ENCODE measurements around the gene FAIM.

The FAIM gene

GRCh38 chr3:138646008-138646407 is 37.4 kb downstream of the FAIM start:
- H3K4me3 ChIP-seq (ENCODE audit: low read length), result no peak overlapping the region
- no peak for DNase-seq
- no peak for TF ChIP-seq EZH2 (optimal IDR thresholded peaks at IDR 0.05; ENCODE audit: low read depth, low read length)
- TF ChIP-seq EZH2phosphoT487 (IDR thresholded peaks at IDR 0.05; ENCODE audit: low read length), result no peak
- no peak for TF ChIP-seq CTCF (IDR thresholded peaks at IDR 0.05; ENCODE audit: low read length)
- H3K79me2 ChIP-seq (ENCODE audit: low read length), result no peaks in the 10 kb centered on the region
- no peaks in the 10 kb centered on the region for H3K9me2 ChIP-seq (replicated peaks; ENCODE audit: insufficient read depth, low read length)
- H3K9ac ChIP-seq (ENCODE audit: low read length), result no peak overlapping the region
- H2AFZ ChIP-seq (ENCODE audit: low read length), result no peak overlapping the region
- no peak overlapping the region for H3K4me2 ChIP-seq (ENCODE audit: low read depth, low read length)
- H3K4me1 ChIP-seq (ENCODE audit: low read length), result no peaks in the 10 kb centered on the region
- no peaks in the 10 kb centered on the region for H4K20me1 ChIP-seq (ENCODE audit: insufficient read depth, low read length)
- no peak overlapping the region for H3K27ac ChIP-seq (ENCODE audit: low read length)
- no peaks in the 10 kb centered on the region for H3K36me3 ChIP-seq (replicated peaks; ENCODE audit: insufficient read depth, low read length)
- H3K9me3 ChIP-seq (replicated peaks; ENCODE audit: insufficient read depth, low read length), result no peaks in the 10 kb centered on the region
- H3F3A ChIP-seq (ENCODE audit: insufficient read depth, low read length), result no peaks in the 10 kb centered on the region
- no peaks in the 10 kb centered on the region for H3K27me3 ChIP-seq (replicated peaks; ENCODE audit: insufficient read depth, low read length)

GRCh38 chr3:138646513-138646912 is 37.9 kb downstream of the FAIM start:
- no peaks in the 10 kb centered on the region for H3K9me3 ChIP-seq (replicated peaks; ENCODE audit: insufficient read depth, low read length)
- H3K4me1 ChIP-seq (ENCODE audit: low read length), result no peaks in the 10 kb centered on the region
- no peak overlapping the region for H3K4me3 ChIP-seq (ENCODE audit: low read length)
- no peaks in the 10 kb centered on the region for H3K79me2 ChIP-seq (ENCODE audit: low read length)
- TF ChIP-seq EZH2 (optimal IDR thresholded peaks at IDR 0.05; ENCODE audit: low read depth, low read length), result no peak
- no peak for TF ChIP-seq EZH2phosphoT487 (IDR thresholded peaks at IDR 0.05; ENCODE audit: low read length)
- no peak for TF ChIP-seq CTCF (IDR thresholded peaks at IDR 0.05; ENCODE audit: low read length)
- no peak overlapping the region for H3K9ac ChIP-seq (ENCODE audit: low read length)
- no peaks in the 10 kb centered on the region for H4K20me1 ChIP-seq (ENCODE audit: insufficient read depth, low read length)
- H3K9me2 ChIP-seq (replicated peaks; ENCODE audit: insufficient read depth, low read length), result no peaks in the 10 kb centered on the region
- H3K27me3 ChIP-seq (replicated peaks; ENCODE audit: insufficient read depth, low read length), result no peaks in the 10 kb centered on the region
- DNase-seq, result no peak
- H2AFZ ChIP-seq (ENCODE audit: low read length), result no peak overlapping the region
- H3F3A ChIP-seq (ENCODE audit: insufficient read depth, low read length), result no peaks in the 10 kb centered on the region
- H3K36me3 ChIP-seq (replicated peaks; ENCODE audit: insufficient read depth, low read length), result no peaks in the 10 kb centered on the region
- H3K4me2 ChIP-seq (ENCODE audit: low read depth, low read length), result no peak overlapping the region
- H3K27ac ChIP-seq (ENCODE audit: low read length), result no peak overlapping the region

GRCh38 chr3:138649134-138649533 is 40.6 kb downstream of the FAIM start:
- Histone ChIP-seq H3K27ac (ENCODE audit: low read length) (no peak overlapping the region), H3K4me3 (ENCODE audit: low read length) (no peak overlapping the region), H3K9me2 (replicated peaks; ENCODE audit: insufficient read depth, low read length) (no peaks in the 10 kb centered on the region), H2AFZ (ENCODE audit: low read length) (no peak overlapping the region), H3K36me3 (replicated peaks; ENCODE audit: insufficient read depth, low read length) (no peaks in the 10 kb centered on the region), H3K9me3 (replicated peaks; ENCODE audit: insufficient read depth, low read length) (no peaks in the 10 kb centered on the region), H3F3A (ENCODE audit: insufficient read depth, low read length) (no peaks in the 10 kb centered on the region), H3K4me1 (ENCODE audit: low read length) (no peaks in the 10 kb centered on the region), H3K27me3 (replicated peaks; ENCODE audit: insufficient read depth, low read length) (no peaks in the 10 kb centered on the region), H3K4me2 (ENCODE audit: low read depth, low read length) (no peak overlapping the region), H3K9ac (ENCODE audit: low read length) (no peak overlapping the region), H3K79me2 (ENCODE audit: low read length) (no peaks in the 10 kb centered on the region), H4K20me1 (ENCODE audit: insufficient read depth, low read length) (no peaks in the 10 kb centered on the region)
- no peak for DNase-seq
- no peak for TF ChIP-seq CTCF (IDR thresholded peaks at IDR 0.05; ENCODE audit: low read length)

Data from MM.1S (cell line).